Epithelial cell of prostate (primary cell): ENCODE data around the gene RPL41.
"Not testable (repeated sequence)": the region's sequence is repeated elsewhere in the genome, so short reads cannot be mapped to it uniquely, and the experiment has no call there.

Experiments
- DNase-seq: peaks from one replicate; pipeline ENCODE4 v3.0.0-alpha.2; 2011; ENCODE audit warnings: low read depth, low spot score
- H3K27ac ChIP-seq: fragments of 450-650 bp; 2 replicates; pipeline ENCODE4 v1.5.1; 2017; ENCODE audit warnings: mild to moderate bottlenecking

Gene RPL41

GRCh38 chr12:56116267-56117081, at the start of gene RPL41:
Gene RPL41 (plus strand): TSS chr12:56116633.
- H3K27ac ChIP-seq = peak within 1 kb of the TSS; percentile 93
- peak; percentile 66 for DNase-seq

- H3K27ac ChIP-seq = peak overlapping the region; percentile 37
- peak; percentile 27 for DNase-seq
Observed at GRCh38 chr12:56071648-56072047, 44.8 kb upstream of the RPL41 start.

GRCh38 chr12:56074396-56074795, 42.0 kb upstream of the RPL41 start:
- H3K27ac ChIP-seq = no peak overlapping the region
- DNase-seq = no peak

- not testable (repeated sequence) for DNase-seq, H3K27ac ChIP-seq
Observed at GRCh38 chr12:56077966-56078365, 38.5 kb upstream of the RPL41 start.

GRCh38 chr12:56078427-56078826, 38.0 kb upstream of the RPL41 start:
- peak overlapping the region; percentile 91 for H3K27ac ChIP-seq
- no peak for DNase-seq

- DNase-seq = peak; percentile 36
- peak overlapping the region; percentile 91 for H3K27ac ChIP-seq
Observed at GRCh38 chr12:56078931-56079722, 37.3 kb upstream of the RPL41 start.

- DNase-seq = peak; percentile 54
- H3K27ac ChIP-seq = peak within 1 kb of the TSS; percentile 91
Observed at GRCh38 chr12:56079723-56080555, 36.5 kb upstream of the RPL41 start, which contains the start of gene ERBB3. Gene ERBB3 (plus strand): TSS chr12:56080165. CDS start chr12:56080301, 136 bp downstream.

- DNase-seq = no peak
- H3K27ac ChIP-seq = peak overlapping the region; percentile 91
Observed at GRCh38 chr12:56080556-56081138, 35.8 kb upstream of the RPL41 start.

GRCh38 chr12:56081393-56082347, 34.8 kb upstream of the RPL41 start:
- DNase-seq = no peak
- H3K27ac ChIP-seq = peak overlapping the region; percentile 91

GRCh38 chr12:56082382-56082781, 34.1 kb upstream of the RPL41 start:
- H3K27ac ChIP-seq = no peak overlapping the region
- no peak for DNase-seq

GRCh38 chr12:56082967-56083366, 33.5 kb upstream of the RPL41 start:
- no peak for DNase-seq
- H3K27ac ChIP-seq = no peak overlapping the region

GRCh38 chr12:56084958-56085543, 31.4 kb upstream of the RPL41 start:
- DNase-seq = no peak
- no peak overlapping the region for H3K27ac ChIP-seq

- DNase-seq = peak; percentile 55
- H3K27ac ChIP-seq = peak overlapping the region; percentile 8
Observed at GRCh38 chr12:56086096-56086495, 30.3 kb upstream of the RPL41 start.

- peak overlapping the region; percentile 8 for H3K27ac ChIP-seq
Observed at GRCh38 chr12:56086608-56087007, 29.8 kb upstream of the RPL41 start.

GRCh38 chr12:56087220-56087619, 29.2 kb upstream of the RPL41 start:
- H3K27ac ChIP-seq = no peak overlapping the region
- DNase-seq = no peak

More at GRCh38 chr12:56086608-56087007, 29.8 kb upstream of the RPL41 start:
- DNase-seq = no peak

GRCh38 chr12:56097738-56098137, 18.7 kb upstream of the RPL41 start:
- DNase-seq = no peak
- H3K27ac ChIP-seq = no peak overlapping the region

- no peak overlapping the region for H3K27ac ChIP-seq
- no peak for DNase-seq
Observed at GRCh38 chr12:56098592-56098991, 17.8 kb upstream of the RPL41 start.

- no peak overlapping the region for H3K27ac ChIP-seq
- DNase-seq = no peak
Observed at GRCh38 chr12:56099787-56100186, 16.6 kb upstream of the RPL41 start.
